Measurements from ENCODE around the gene DCBLD1. TPM values are rescaled to one million over a fixed set of nuclear protein-coding genes. Genes with fewer than 3 reads are reported as not detected.
A peak's percentile ranks its signal among the peaks of the same experiment; 100 is the strongest.

The DCBLD1 gene
- total RNA-seq, 1 donor: 29.7 TPM

GRCh38 chr6:117484052-117484646 is 1.7 kb downstream of the DCBLD1 start:
- peaks cover 31% of the 10 kb centered on the region for H3K4me1 ChIP-seq (ENCODE audit: insufficient read depth, low read length)
- H3K9me3 ChIP-seq (ENCODE audit: low read depth, low read length): no peaks in the 10 kb centered on the region
- H3K4me2 ChIP-seq (ENCODE audit: insufficient read depth, low read length): peak overlapping the region; percentile 87
- no peak overlapping the region for H2AFZ ChIP-seq (ENCODE audit: low read length)
- H3K27ac ChIP-seq (ENCODE audit: low read depth, low read length): peak overlapping the region; percentile 76
- TF ChIP-seq CTCF (IDR thresholded peaks at IDR 0.05; ENCODE audit: extremely low read depth, low read depth, low read length): no peak
- no peaks in the 10 kb centered on the region for H3K27me3 ChIP-seq (ENCODE audit: insufficient read depth, low read length)
- no peaks in the 10 kb centered on the region for H4K20me1 ChIP-seq (ENCODE audit: insufficient read depth, low read length)
- H3K4me3 ChIP-seq (ENCODE audit: insufficient read depth, low read length): peak overlapping the region; percentile 91
- DNase-seq (ENCODE audit: insufficient read length, low spot score, missing footprints): no peak
- peaks cover 57% of the 10 kb centered on the region for H3K79me2 ChIP-seq (ENCODE audit: insufficient read depth, low read length)
- H3K36me3 ChIP-seq (ENCODE audit: insufficient read depth, low read length): peaks cover 24% of the 10 kb centered on the region

- peaks cover 32% of the 10 kb centered on the region for H3K4me1 ChIP-seq (ENCODE audit: insufficient read depth, low read length)
- TF ChIP-seq CTCF (IDR thresholded peaks at IDR 0.05; ENCODE audit: extremely low read depth, low read depth, low read length): no peak
- H4K20me1 ChIP-seq (ENCODE audit: insufficient read depth, low read length): no peaks in the 10 kb centered on the region
- no peaks in the 10 kb centered on the region for H3K9me3 ChIP-seq (ENCODE audit: low read depth, low read length)
- no peaks in the 10 kb centered on the region for H3K27me3 ChIP-seq (ENCODE audit: insufficient read depth, low read length)
- H3K4me2 ChIP-seq (ENCODE audit: insufficient read depth, low read length): peak overlapping the region; percentile 87
- DNase-seq (ENCODE audit: insufficient read length, low spot score, missing footprints): no peak
- peaks cover 69% of the 10 kb centered on the region for H3K79me2 ChIP-seq (ENCODE audit: insufficient read depth, low read length)
- H3K27ac ChIP-seq (ENCODE audit: low read depth, low read length): peak overlapping the region; percentile 14
- peak overlapping the region; percentile 91 for H3K4me3 ChIP-seq (ENCODE audit: insufficient read depth, low read length)
- no peak overlapping the region for H2AFZ ChIP-seq (ENCODE audit: low read length)
- H3K36me3 ChIP-seq (ENCODE audit: insufficient read depth, low read length): peaks cover 24% of the 10 kb centered on the region
Measured at GRCh38 chr6:117485433-117485832, 3.0 kb downstream of the DCBLD1 start.

- peaks cover 24% of the 10 kb centered on the region for H3K36me3 ChIP-seq (ENCODE audit: insufficient read depth, low read length)
- no peak overlapping the region for H3K4me3 ChIP-seq (ENCODE audit: insufficient read depth, low read length)
- no peak overlapping the region for H3K27ac ChIP-seq (ENCODE audit: low read depth, low read length)
- H4K20me1 ChIP-seq (ENCODE audit: insufficient read depth, low read length): no peaks in the 10 kb centered on the region
- H3K79me2 ChIP-seq (ENCODE audit: insufficient read depth, low read length): peaks cover 93% of the 10 kb centered on the region
- H2AFZ ChIP-seq (ENCODE audit: low read length): no peak overlapping the region
- TF ChIP-seq CTCF (IDR thresholded peaks at IDR 0.05; ENCODE audit: extremely low read depth, low read depth, low read length): no peak
- no peaks in the 10 kb centered on the region for H3K27me3 ChIP-seq (ENCODE audit: insufficient read depth, low read length)
- H3K9me3 ChIP-seq (ENCODE audit: low read depth, low read length): no peaks in the 10 kb centered on the region
- no peak overlapping the region for H3K4me2 ChIP-seq (ENCODE audit: insufficient read depth, low read length)
- peaks cover 50% of the 10 kb centered on the region for H3K4me1 ChIP-seq (ENCODE audit: insufficient read depth, low read length)
- no peak for DNase-seq (ENCODE audit: insufficient read length, low spot score, missing footprints)
Measured at GRCh38 chr6:117487821-117488220, 5.3 kb downstream of the DCBLD1 start.

GRCh38 chr6:117489003-117489402 is 6.5 kb downstream of the DCBLD1 start:
- no peak for DNase-seq (ENCODE audit: insufficient read length, low spot score, missing footprints)
- H2AFZ ChIP-seq (ENCODE audit: low read length): no peak overlapping the region
- no peak overlapping the region for H3K4me2 ChIP-seq (ENCODE audit: insufficient read depth, low read length)
- H3K4me3 ChIP-seq (ENCODE audit: insufficient read depth, low read length): no peak overlapping the region
- no peak for TF ChIP-seq CTCF (IDR thresholded peaks at IDR 0.05; ENCODE audit: extremely low read depth, low read depth, low read length)
- H3K79me2 ChIP-seq (ENCODE audit: insufficient read depth, low read length): peaks cover 99% of the 10 kb centered on the region
- H3K27ac ChIP-seq (ENCODE audit: low read depth, low read length): no peak overlapping the region
- peaks cover 24% of the 10 kb centered on the region for H3K36me3 ChIP-seq (ENCODE audit: insufficient read depth, low read length)
- no peaks in the 10 kb centered on the region for H3K9me3 ChIP-seq (ENCODE audit: low read depth, low read length)
- H3K27me3 ChIP-seq (ENCODE audit: insufficient read depth, low read length): no peaks in the 10 kb centered on the region
- peaks cover 58% of the 10 kb centered on the region for H3K4me1 ChIP-seq (ENCODE audit: insufficient read depth, low read length)
- no peaks in the 10 kb centered on the region for H4K20me1 ChIP-seq (ENCODE audit: insufficient read depth, low read length)

Measured in osteoblast (primary cell).